HepG2 (cell line): ENCODE measurements around the gene MRPL10. TPM values are rescaled to one million over a fixed set of nuclear protein-coding genes. Genes with fewer than 3 reads are reported as not detected.
A peak's percentile ranks its signal among the peaks of the same experiment; 100 is the strongest.

Source experiments
- EED ChIP-seq: sonication (generic); formaldehyde crosslinking; IDR thresholded peaks from 2 replicates; pipeline ENCODE4 v1.5.0; 2020; ENCODE audit warnings: mild to moderate bottlenecking, missing genetic modification reagents
- FIP1L1 ChIP-seq: fragments of 200-400 bp; formaldehyde crosslinking; IDR thresholded peaks from 2 replicates; pipeline ENCODE4 v1.6.1; 2018; ENCODE audit warnings: low read depth, mild to moderate bottlenecking, low read length, moderate library complexity, borderline replicate concordance; ENCODE audit not compliant: insufficient read depth
- FOXK1 ChIP-seq: sonication (generic); formaldehyde crosslinking; IDR thresholded peaks from 2 replicates; pipeline ENCODE4 v1.4.0; 2020; ENCODE audit warnings: low read depth, missing genetic modification reagents, borderline replicate concordance
- KLF12 ChIP-seq: sonication (generic); formaldehyde crosslinking; IDR thresholded peaks from 2 replicates; pipeline ENCODE4 v1.4.0; 2020; ENCODE audit warnings: missing genetic modification reagents, borderline replicate concordance
- PCBP1 ChIP-seq: fragments of 200-400 bp; formaldehyde crosslinking; IDR thresholded peaks from 2 replicates; pipeline ENCODE4 v1.6.1; 2017; ENCODE audit warnings: mild to moderate bottlenecking, low read depth, low read length, borderline replicate concordance
- PHF8 ChIP-seq: sonication (generic); formaldehyde crosslinking; IDR thresholded peaks from 2 replicates; pipeline ENCODE4 v1.5.0; 2020; ENCODE audit warnings: missing genetic modification reagents
- POGZ ChIP-seq: sonication (generic); formaldehyde crosslinking; IDR thresholded peaks from 2 replicates; pipeline ENCODE4 v1.4.0; 2020; ENCODE audit warnings: mild to moderate bottlenecking, missing genetic modification reagents
- SIX1 ChIP-seq: sonication (generic); formaldehyde crosslinking; IDR thresholded peaks from 2 replicates; pipeline ENCODE4 v1.4.0; 2020; ENCODE audit warnings: missing genetic modification reagents, borderline replicate concordance
- SMAD1 ChIP-seq: sonication (generic); formaldehyde crosslinking; IDR thresholded peaks from 2 replicates; pipeline ENCODE4 v1.4.0; 2020; ENCODE audit warnings: missing genetic modification reagents, low read depth, mild to moderate bottlenecking, borderline replicate concordance
- SOX6 ChIP-seq, 2 experiments: fragments of 450-650 bp in 1 of 2; sonication (generic) in 1 of 2; formaldehyde crosslinking in 1 of 2; IDR thresholded peaks; 2 replicates each; pipeline versions ENCODE4 v1.4.0 to v1.6.1; 2017 to 2020; ENCODE audit warnings: antibody characterized with exemption in 1 of 2, mild to moderate bottlenecking in 1 of 2, missing genetic modification reagents in 1 of 2
- TSC22D2 ChIP-seq: sonication (generic); formaldehyde crosslinking; IDR thresholded peaks from 2 replicates; pipeline ENCODE4 v1.5.1; 2020; ENCODE audit warnings: missing genetic modification reagents, mild to moderate bottlenecking, borderline replicate concordance
- ZNF136 ChIP-seq: sonication (generic); formaldehyde crosslinking; IDR thresholded peaks from 2 replicates; pipeline ENCODE4 v1.8.1; 2022; ENCODE audit warnings: low read depth, mild to moderate bottlenecking, moderate library complexity, missing genetic modification reagents
- ZNF3 ChIP-seq: IDR thresholded peaks from 2 replicates; pipeline ENCODE4 v1.7.0; 2017; ENCODE audit warnings: inconsistent platforms
- ZNF335 ChIP-seq: sonication (generic); formaldehyde crosslinking; IDR thresholded peaks from 2 replicates; pipeline ENCODE4 v1.4.0; 2020; ENCODE audit warnings: missing genetic modification reagents
- ZNF546 ChIP-seq: sonication (generic); formaldehyde crosslinking; conservative IDR thresholded peaks from 2 replicates; pipeline ENCODE4 v1.8.1; 2023; ENCODE audit warnings: mild to moderate bottlenecking, missing genetic modification reagents
- ZSCAN12 ChIP-seq: sonication (generic); formaldehyde crosslinking; IDR thresholded peaks from 2 replicates; pipeline ENCODE4 v1.9.0; 2021; ENCODE audit warnings: mild to moderate bottlenecking, missing genetic modification reagents
- ZZZ3 ChIP-seq: sonication (generic); formaldehyde crosslinking; IDR thresholded peaks from 2 replicates; pipeline ENCODE4 v1.4.0; 2020; ENCODE audit warnings: missing genetic modification reagents, mild to moderate bottlenecking, borderline replicate concordance
- polyA plus RNA-seq, 8 experiments: library from polyadenylated mRNA; depleted of rRNA in 3 of 8; stranded (reverse) in 7 of 8; unstranded in 1 of 8; fragments of >200 nt; fragmentation: Illumina TruSeq in 4 of 8; extraction: Trizol in 4 of 8; gene quantifications; 2 replicates each; pipeline versions ENCODE4 v1.2.1 to v1.2.3, GENCODE V29; 2011 to 2016; ENCODE audit warnings: low read depth in 4 of 8, missing spikeins in 1 of 8, mixed read lengths in 1 of 8; ENCODE audit not compliant: insufficient read depth in 1 of 8
- total RNA-seq, 5 experiments: library from RNA; depleted of rRNA; stranded (reverse); fragments of >200 nt; fragmentation: Illumina TruSeq; extraction: Trizol; gene quantifications; 2 replicates each; pipeline ENCODE4 v1.2.3, GENCODE V29; 2016; ENCODE audit warnings: low read depth in 1 of 5
- TF ChIP-seq, protein P1 (sequence below): sonication (generic); formaldehyde crosslinking; IDR thresholded peaks from 2 replicates; pipeline ENCODE4 v1.8.1; 2022; ENCODE audit warnings: low read depth, mild to moderate bottlenecking, missing genetic modification reagents
- TF ChIP-seq, protein P2 (sequence below): sonication (generic); formaldehyde crosslinking; IDR thresholded peaks from 2 replicates; pipeline ENCODE4 v1.5.0; 2020; ENCODE audit warnings: missing genetic modification reagents, mild to moderate bottlenecking, borderline replicate concordance
- TF ChIP-seq, protein P3 (sequence below): sonication (generic); formaldehyde crosslinking; IDR thresholded peaks from 2 replicates; pipeline ENCODE4 v1.4.0; 2020; ENCODE audit warnings: missing genetic modification reagents

Gene MRPL10
- total and polyA plus RNA-seq, 2 of the 13 experiments (the other 11 are each of a cell fraction or from before 2014, with no cell fraction given) = 56.7 to 149 TPM

DNA sequence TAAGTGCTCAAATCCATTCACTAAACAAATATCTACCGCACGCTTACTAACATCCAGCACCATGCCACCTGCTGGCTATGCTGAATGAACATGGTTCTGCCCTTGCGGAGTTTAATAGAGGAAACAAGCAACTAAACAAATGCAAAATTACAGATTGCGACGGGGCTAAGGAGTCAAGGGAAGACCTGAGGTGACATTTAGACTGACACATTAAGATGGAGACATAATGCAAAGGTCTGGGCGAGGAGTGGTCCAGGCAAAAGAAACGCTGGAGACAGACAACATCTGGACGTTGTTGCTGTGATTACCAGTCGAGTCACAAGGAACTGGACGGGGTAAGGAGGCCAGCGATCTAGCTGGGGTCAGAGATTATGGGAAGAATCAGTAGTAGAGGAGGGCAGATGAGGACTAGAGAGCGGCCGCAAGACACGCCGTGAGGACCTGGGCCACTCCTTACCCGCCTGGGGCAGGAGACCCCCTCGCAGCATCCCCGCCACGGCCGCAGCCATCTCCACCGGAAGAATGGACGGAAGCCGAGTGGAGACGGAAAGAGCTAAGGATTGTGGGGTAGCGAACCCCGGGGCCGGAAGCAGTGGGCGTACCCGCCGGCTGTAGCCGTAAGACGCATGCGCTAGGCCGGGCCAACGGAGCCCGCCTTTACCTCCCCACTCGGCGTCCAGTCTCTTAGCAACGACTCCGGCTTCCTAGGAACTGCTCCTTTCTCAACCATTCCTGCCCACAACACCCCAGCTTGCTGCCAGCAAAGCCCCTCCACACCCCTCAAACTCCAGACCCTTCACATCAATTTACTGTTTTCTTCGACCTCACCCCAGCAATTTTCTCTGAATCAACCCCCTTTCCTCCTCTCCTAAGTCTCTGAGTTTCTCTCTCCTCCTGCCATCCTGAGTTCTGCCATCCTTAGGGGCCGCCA lies at the start of gene MRPL10, which contains the start of gene LRRC46 (continued):
- TF ChIP-seq TSC22D2 (CRISPR knock-in tag) (0 out of 2 replicates have a peak, but pooled peaks have one; percentile 67), ZSCAN12 (CRISPR knock-in tag) (no peak), PCBP1 (0 out of 2 replicates have a peak, but pooled peaks have one; percentile 66), ZNF136 (CRISPR knock-in tag) (peak; percentile 83; the same call in 1 of the 2 replicates), SIX1 (CRISPR knock-in tag) (peak; percentile 24; the same call in 1 of the 2 replicates), ZNF3 (CRISPR knock-in tag) (0 out of 2 replicates have a peak, but pooled peaks have one; percentile 11), PHF8 (CRISPR knock-in tag) (peak; percentile 95), POGZ (CRISPR knock-in tag) (peak; percentile 80; the same call in 1 of the 2 replicates), FIP1L1 (no peak), ZNF335 (CRISPR knock-in tag) (peak; percentile 88; the same call in 1 of the 2 replicates), ZNF546 (CRISPR knock-in tag) (no peak), SOX6 (IDR thresholded peaks at IDR 0.05) (no peak), SOX6 (CRISPR knock-in tag; IDR thresholded peaks at IDR 0.05) (peak; percentile 74), KLF12 (CRISPR knock-in tag) (peak; percentile 64; the same call in 1 of the 2 replicates), FOXK1 (CRISPR knock-in tag) (peak; percentile 86), EED (CRISPR knock-in tag) (no peak), SMAD1 (CRISPR knock-in tag) (peak; percentile 63; the same call in 1 of the 2 replicates), ZZZ3 (CRISPR knock-in tag) (peak; percentile 87; the same call in 1 of the 2 replicates)
- TF ChIP-seq, protein P1, sequence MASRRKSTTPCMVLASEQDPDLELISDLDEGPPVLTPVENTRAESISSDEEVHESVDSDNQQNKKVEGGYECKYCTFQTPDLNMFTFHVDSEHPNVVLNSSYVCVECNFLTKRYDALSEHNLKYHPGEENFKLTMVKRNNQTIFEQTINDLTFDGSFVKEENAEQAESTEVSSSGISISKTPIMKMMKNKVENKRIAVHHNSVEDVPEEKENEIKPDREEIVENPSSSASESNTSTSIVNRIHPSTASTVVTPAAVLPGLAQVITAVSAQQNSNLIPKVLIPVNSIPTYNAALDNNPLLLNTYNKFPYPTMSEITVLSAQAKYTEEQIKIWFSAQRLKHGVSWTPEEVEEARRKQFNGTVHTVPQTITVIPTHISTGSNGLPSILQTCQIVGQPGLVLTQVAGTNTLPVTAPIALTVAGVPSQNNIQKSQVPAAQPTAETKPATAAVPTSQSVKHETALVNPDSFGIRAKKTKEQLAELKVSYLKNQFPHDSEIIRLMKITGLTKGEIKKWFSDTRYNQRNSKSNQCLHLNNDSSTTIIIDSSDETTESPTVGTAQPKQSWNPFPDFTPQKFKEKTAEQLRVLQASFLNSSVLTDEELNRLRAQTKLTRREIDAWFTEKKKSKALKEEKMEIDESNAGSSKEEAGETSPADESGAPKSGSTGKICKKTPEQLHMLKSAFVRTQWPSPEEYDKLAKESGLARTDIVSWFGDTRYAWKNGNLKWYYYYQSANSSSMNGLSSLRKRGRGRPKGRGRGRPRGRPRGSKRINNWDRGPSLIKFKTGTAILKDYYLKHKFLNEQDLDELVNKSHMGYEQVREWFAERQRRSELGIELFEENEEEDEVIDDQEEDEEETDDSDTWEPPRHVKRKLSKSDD (CRISPR knock-in tag) = no peak
- TF ChIP-seq, protein P2, sequence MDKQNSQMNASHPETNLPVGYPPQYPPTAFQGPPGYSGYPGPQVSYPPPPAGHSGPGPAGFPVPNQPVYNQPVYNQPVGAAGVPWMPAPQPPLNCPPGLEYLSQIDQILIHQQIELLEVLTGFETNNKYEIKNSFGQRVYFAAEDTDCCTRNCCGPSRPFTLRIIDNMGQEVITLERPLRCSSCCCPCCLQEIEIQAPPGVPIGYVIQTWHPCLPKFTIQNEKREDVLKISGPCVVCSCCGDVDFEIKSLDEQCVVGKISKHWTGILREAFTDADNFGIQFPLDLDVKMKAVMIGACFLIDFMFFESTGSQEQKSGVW (CRISPR knock-in tag) = no peak
- TF ChIP-seq, protein P3, sequence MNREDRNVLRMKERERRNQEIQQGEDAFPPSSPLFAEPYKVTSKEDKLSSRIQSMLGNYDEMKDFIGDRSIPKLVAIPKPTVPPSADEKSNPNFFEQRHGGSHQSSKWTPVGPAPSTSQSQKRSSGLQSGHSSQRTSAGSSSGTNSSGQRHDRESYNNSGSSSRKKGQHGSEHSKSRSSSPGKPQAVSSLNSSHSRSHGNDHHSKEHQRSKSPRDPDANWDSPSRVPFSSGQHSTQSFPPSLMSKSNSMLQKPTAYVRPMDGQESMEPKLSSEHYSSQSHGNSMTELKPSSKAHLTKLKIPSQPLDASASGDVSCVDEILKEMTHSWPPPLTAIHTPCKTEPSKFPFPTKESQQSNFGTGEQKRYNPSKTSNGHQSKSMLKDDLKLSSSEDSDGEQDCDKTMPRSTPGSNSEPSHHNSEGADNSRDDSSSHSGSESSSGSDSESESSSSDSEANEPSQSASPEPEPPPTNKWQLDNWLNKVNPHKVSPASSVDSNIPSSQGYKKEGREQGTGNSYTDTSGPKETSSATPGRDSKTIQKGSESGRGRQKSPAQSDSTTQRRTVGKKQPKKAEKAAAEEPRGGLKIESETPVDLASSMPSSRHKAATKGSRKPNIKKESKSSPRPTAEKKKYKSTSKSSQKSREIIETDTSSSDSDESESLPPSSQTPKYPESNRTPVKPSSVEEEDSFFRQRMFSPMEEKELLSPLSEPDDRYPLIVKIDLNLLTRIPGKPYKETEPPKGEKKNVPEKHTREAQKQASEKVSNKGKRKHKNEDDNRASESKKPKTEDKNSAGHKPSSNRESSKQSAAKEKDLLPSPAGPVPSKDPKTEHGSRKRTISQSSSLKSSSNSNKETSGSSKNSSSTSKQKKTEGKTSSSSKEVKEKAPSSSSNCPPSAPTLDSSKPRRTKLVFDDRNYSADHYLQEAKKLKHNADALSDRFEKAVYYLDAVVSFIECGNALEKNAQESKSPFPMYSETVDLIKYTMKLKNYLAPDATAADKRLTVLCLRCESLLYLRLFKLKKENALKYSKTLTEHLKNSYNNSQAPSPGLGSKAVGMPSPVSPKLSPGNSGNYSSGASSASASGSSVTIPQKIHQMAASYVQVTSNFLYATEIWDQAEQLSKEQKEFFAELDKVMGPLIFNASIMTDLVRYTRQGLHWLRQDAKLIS (CRISPR knock-in tag) = no peak
